GDM1 (cell line): ENCODE results near the gene PITPNC1.
"Not testable (repeated sequence)": the region's sequence is repeated elsewhere in the genome, so short reads cannot be mapped to it uniquely, and the experiment has no call there.

Experiments used
- DNase-seq: peaks from one replicate; lab custom pipeline; 2025; lab: John Stamatoyannopoulos, UW

PITPNC1 gene

DNA sequence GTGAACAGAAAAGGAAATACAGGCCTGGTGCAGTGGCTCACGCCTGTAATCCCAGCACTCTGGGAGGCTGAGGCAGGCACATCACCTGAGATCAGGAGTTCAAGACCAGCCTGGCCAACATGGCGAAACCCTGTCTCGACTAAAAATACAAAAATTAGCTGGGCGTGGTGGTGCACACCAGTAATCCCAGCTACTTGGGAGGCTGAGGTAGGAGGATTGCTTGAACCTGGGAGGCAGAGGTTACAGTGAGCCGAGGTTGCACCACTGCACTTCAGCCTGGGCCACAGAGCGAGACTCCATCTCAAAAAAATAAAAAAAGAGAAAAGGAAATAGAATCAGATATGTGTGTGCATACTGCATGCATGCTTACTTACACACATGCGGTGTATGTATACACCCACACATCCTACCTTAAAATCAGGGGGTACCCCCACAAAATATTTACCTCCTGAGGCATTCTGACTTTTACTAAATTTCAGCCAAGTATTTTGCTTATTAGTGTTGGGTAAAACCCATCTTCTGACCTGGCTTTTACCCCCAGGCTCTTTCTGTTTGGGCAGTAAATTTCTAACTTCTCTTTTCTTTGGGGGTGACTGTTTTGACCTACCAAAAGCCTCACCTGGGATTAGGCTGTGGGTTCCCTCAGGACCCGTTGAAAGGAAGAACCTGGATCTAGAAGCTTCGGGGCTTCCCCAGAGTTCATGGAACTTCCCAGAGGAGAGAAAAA lies 201.8 kb downstream of the PITPNC1 start:
- not testable (repeated sequence) for DNase-seq

DNA sequence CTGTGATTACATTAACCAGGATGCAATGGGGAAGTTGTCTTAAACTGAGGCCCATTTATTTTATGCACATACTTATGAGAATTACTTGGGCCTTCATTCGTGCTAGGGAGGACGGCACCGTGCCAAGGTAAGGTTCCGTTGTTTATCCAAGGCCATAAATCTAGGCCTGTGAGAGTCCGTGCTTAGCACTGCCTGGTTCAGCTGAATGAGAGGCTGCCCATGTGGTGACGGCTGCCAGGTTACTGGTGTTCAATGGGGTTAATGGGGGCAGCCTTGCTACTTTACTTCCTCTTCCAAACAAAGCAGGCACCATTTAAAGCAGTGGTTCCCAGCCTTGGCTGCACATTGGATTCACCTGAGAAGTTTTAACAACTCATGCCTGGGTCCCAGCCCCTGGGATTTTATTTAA lies 205.6 kb downstream of the PITPNC1 start:
- no peak for DNase-seq

DNA sequence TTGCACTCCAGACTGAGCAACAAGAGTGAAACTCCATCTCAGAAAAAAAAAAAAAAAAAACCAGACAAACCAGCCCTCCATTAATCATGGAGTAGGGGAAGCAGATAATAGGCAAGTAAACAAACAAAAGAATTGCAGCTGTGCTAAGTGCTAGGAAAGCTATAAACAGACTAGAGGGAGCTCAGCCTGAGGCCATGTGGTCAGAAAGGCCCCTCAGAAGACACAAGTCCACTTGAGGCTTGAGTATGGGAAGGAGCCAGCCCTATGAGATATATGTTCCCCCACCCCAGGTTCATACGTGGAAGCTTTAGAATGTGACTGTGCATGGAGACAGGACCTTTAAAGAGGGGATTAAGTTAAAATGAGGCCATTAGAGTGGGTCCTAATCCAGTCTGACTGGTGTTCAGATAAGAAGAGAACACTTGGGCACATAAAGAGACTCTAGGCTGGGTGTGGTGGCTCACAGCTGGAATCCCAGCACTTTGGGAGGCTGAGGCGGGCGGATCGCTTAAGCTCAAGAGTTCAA lies 208.1 kb downstream of the PITPNC1 start:
- no peak for DNase-seq

DNA sequence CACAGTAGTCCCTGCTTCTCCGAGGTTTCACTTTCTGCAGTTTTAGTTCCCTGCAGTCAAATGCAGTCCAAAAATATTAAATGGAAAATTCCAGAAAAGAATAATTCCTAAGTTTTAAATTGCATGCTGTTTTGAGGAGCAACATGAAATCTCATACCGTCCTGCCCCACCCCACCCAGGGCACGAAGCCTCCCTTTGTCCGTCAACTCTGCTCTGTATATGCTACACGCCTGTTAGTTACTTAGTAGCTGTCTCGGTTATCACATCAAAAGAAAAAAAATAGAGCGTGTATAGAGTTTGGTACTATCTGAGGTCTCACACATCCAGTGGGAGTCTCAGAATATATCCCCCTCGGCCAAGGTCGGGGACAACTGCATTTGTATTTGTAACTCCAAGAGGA lies 211.2 kb downstream of the PITPNC1 start:
- DNase-seq, result no peak

DNA sequence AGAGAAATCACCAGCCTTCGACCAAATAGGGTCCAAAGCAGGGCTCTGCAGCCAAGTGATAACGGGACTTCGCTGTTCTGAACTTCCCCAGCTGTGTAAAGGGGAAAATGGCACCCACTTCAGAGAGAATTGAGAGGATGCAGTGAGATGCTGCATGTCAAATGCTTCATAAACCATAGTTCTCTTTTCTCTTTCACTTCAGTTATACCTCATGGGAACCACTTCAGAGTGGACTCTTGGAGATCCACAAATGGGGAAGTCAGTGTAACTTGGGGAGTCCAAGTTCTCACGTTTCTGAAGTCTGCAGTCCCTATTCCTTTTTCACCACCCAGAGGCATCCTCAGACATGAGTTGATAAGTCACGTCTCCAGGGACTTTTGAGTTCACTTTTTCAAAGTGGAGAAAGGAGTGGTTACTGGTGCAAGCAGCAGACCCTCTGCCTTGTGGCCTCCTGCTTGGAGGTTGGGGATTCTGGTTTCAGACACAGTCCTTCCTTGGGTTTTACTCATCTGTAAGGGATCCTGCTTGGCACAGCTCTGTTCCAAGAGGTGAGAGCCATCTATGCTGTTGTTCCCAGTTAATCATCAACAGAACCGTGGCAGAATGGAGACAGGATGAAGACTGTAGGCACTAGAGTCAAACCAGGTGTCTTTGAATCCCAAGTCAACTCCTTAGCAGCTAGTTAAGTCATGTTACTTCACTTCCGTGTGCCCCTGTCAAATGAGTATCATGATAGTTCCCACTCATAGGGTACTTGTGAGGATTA lies 217.2 kb downstream of the PITPNC1 start:
- DNase-seq, result no peak

DNA sequence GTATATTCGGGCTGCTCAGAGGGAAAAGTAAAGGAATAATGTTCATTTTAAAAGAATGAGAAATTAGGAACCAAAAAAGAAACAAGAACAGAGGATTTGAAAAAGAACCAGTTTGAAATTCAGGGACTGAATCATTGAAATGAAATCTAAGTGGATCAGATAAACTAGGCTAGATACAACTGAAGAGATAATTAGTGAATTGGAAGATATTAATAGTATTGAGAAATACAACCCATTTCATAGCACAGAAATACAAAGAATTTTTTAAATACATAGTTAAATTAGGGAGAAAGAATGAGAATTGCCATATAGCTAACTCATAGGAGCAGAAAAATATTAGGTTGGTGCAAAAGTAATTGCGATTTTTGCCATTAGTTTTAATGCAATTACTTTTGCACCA lies 223.3 kb downstream of the PITPNC1 start:
- DNase-seq, result no peak

DNA sequence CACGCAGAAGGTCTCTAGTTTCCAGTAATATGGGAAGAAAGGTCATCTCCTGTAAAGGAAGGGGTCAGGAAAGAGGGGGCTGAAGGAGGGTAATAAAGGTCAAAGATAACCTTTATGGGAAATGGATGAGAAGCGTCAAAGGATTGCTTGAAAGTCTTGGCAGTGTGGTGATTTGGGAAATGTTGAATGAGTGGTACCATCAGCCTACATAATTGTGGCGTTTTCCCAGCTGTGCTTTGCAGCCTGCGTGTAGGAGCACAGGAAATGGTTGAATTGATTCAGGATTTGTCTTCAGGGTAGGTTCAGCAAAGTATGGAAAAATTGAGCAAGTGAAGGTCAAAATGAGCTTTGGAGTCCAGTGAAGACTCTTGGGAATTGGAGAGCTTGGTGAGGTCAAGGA lies 224.8 kb downstream of the PITPNC1 start:
- no peak for DNase-seq

DNA sequence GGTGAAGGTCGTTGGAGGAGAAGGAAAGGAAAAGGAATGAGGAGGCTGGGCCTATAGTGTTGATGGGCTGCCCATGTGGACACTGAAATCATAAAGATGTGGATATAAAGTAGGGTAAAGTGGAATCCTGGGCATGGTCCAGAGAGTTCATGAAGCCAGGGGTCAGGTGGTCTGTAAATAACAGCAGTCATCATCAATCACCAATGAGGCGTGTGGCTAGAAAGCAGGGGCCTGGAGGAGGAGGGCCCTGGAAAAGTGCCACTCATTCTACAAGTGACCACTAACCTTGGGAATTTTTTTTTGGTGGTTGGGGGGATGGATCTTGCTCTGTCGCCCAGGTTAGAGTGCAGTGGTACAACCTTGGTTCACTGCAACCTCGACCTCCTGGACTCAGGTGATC lies 225.4 kb downstream of the PITPNC1 start:
- DNase-seq, result no peak

DNA sequence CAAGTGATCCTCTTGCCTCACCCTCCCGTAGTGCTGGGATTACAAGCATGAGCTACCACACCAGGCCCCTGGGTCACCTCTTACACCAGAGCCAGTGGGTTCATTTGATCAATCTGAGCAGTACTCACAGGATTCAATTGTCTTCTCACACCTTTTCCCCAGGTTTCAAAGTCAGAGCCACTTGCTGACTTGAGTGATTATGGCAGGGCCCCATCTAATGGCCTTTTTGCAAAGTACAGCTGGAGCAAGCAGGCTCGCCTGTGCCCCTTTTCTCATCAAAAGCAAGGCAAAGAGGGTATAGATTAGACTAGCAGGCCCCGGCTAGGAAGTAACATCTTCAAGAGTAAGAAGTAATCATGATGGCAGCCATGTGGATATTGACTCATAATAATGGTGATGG lies 225.9 kb downstream of the PITPNC1 start:
- DNase-seq, result peak; percentile 3

DNA sequence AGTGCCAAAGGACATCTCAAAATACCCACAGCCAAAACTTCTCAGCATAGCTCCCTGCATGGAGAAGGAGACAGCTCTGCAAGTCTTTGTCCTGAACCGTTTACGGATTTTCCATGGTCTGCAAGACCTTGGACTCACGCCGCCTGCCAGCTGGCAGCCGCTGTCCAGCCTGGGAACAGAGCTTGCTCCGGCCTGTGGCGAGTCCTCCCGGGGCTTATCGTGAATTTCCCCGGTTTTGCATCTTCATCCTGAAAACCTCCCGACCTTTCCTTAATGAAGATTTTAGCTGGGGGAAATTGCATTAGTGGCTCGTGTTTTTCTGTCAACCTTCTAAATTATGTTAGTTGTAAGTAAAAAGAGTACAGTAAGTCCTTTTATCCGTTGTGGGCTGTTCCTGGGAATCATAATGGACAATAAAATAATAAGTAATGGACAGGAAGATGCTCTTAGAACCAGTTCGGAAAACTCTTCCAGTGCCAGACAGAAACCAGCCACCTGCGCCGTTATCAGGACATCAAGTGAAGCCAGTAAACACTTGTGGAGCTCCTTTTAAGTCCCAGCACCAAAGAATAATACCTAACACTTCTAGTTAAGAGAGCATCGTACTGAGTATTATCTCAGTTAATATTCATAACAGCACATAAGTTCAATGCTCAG lies 228.3 kb downstream of the PITPNC1 start:
- DNase-seq, result no peak

DNA sequence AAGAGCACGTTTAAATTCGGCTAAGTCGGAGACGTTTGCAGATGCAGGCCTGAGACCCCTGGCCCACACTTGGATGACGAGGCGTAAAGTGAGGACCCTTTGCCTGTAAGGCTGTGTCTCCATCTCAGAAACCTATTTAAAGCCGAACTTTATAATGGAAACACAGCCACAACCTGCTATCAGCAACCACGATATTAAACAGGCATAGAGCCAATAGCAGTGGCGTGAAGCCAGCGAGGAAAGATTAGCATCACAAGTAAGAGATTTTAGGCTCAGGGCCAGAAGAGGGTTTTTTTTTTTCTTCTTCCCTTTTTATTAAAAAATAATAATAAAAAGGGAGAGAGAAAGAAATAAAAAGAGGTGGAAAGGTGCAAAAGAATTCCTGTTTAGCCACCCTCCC lies 229.4 kb downstream of the PITPNC1 start:
- no peak for DNase-seq

DNA sequence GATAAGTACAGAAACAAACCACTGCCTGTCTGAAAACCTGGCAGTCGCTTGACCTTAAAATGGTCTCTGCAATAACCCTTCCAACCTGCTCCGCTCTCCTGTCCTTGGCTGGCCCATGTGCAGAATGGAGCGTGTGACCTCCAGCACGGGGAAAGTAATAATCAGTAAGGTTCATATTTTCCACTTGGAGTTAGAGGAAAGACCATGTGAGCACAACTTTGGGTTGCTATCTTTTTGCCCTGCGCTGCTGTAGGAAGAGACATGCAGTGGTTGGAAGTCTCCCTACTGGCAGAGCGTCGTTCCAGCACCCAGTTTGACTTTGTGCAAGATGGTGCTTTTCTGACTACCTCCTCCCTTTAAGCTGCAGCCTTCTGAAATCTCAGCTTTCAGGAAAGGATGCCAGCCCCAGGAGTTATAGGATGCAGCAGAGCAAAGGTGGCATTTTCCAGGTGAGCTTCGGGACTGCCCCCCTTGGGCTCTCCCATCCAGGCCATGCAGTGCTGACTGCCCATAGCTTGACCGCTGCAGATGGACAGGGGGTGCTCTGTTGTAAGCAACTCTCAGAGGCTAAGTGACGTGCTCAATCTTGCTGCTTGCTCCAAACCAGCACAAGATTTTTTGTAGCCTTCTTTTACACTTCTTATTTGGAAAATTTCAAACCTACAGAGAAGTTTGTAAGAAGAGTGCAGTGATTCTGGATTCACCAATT lies 230.0 kb downstream of the PITPNC1 start:
- no peak for DNase-seq

DNA sequence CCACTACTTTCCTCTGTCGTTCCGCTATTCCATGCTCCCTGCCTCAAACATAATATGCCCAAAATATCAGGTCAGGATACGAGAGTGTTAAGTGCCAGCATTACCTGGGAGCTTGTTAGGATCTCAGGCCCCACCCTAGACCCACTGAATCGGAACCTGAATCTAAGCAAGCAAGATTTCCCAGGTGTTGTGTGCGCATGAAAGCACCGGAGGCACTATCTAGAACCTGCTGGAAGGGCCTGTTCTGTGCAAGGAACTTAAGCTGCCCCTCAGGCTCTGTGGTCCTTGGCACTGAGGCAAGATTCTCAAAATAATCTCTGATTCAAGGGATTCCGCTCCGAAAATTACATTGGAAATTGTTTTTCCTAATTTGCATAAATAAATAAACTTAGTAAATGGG lies 233.0 kb downstream of the PITPNC1 start:
- no peak for DNase-seq

DNA sequence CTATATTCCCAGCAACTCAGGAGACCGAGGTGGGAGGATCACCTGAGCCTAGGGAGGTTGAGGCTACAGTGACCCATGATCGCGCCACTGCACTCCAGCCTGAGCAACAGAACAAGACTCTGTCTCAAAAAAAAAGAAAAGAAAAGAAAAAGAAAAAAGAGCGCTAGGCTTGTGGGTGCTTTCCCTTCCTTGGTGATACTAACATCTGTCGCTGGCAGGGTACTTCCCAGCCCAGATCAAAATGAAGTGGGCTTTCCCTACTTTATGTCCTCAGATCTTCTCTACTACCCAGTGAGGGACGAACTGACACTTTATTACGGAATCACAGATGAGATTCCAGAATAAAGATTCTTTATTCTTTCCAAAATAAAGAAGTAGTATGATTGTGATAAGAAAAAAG lies 236.9 kb downstream of the PITPNC1 start:
- DNase-seq, result no peak

DNA sequence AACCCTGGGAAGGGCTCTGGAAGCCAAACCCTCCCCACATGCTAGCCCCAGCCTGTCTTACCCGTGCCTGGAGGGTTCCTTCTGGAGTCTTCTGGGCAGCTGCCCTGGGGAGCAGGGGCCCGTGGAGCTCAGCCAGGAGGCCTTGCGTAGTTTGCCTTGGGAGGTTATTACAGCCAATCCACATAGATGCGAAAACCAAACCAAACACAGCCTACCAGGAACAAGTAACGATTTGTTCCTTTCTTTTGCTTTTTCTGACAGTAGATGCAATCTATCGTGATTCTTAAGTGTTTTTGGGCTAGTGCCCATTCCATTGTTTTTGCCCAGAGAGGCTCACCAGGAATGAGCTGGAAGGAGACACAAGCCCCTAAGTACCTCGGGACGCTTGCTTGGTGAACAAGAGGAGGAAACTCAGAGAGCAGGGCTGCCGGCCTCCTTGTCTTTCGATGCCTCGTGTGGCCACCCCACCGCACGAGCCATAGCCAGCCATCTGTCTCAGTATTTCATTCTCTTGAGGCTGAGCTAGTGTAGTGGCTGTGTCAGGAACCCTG lies 238.0 kb downstream of the PITPNC1 start:
- no peak for DNase-seq

DNA sequence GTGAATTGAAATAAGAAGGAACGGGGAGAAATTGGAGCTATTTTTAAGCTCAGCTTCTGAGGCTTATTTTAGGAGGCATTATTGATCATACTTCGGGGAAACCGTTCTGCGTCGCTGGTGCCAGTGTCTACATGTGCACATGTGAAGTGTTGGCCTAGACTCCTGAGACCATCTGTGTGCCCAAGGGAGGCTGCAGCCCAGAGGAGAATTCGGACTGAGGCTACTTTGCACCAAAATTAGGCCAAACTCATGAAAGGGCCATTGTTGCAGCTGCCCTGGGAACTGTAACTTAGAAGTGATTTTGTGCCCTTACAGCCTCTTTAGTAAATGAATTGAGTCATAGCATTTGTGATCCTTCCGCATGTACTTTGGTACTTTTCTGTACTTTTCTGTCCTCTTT lies 238.7 kb downstream of the PITPNC1 start:
- no peak for DNase-seq

DNA sequence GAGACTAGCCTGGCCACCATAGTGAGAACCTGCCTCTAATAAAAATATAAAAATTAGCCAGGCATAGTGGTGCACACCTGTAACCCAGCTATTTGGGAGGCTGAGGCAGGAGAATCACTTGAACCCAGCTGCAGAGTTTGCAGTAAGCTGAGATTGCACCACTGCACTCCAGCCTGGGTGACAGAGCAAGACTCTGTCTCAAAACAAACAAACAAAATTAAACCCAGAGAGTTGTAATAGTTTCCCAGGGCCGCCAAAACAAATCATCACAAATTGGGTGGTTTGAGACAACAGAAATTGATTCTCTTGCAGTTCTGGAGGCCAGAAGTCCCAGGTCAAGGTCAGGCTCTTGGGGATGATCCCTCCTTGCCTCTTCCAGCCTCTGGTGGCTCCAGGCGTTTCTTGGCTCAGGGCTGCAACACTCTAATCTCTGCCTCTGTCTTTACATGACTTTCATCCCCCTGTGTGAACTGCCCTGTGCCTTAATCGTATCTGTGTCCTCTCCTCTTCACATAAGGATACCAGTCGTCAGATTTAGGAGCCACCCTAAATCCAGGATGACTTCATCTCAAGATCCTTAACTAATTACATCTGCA lies 240.3 kb downstream of the PITPNC1 start:
- DNase-seq, result no peak

DNA sequence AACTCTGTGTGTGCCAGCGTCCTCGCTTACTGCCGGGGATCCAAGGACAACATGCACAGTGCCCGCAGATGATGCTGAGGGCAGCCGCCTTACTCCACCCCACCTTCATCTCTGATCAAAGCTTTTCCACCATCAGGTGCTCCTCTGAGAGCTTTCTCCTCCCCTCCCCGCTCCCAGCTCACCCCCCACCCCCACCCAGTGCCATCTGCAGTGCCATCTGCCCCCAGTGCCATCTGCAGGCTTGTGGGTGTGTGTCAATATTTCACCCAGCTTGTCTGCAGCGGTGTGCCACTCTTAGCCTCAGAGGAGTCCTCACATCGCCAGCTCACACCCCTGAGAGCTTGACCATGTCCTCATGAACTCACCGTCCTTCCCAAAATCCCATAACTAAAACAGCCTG lies 242.5 kb downstream of the PITPNC1 start:
- DNase-seq, result no peak

DNA sequence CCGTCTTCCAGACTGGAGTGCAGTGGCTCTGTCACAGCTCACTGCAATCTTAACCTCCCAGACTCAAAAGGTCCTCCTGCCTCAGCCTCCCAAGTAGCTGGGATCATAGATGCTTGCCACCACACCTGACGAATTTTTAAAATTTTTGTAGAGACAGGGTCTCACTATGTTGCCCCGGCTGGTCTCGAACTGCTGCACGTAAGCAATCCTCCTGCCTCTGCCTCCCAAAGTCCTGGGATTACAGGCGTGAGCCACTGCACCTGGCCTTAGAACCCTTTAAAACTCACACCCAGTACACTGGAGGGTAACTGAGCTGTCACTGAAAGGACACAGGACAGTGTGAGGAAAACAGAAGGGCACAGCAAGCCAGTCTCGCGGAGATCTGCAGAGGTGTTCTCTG lies 243.0 kb downstream of the PITPNC1 start:
- DNase-seq, result no peak

DNA sequence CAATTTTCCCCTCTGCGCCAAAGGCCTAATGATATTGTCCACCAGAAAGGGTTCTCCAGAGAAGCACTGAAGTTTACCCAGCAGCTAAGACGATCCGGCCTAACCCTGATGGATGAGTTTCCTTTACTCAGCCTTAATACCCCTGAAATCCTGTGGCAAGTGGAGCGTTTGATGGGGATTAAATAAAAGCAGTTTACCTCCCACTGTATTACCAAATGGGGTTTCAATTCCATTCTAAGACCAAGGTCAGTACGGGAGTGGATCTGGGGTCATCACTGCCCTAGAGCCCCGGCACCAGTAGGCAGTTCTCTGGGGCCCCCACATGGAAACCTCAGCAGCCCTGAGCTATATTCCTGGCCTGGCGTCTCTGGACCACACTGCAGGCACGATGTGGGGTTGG lies 243.6 kb downstream of the PITPNC1 start:
- DNase-seq, result no peak

DNA sequence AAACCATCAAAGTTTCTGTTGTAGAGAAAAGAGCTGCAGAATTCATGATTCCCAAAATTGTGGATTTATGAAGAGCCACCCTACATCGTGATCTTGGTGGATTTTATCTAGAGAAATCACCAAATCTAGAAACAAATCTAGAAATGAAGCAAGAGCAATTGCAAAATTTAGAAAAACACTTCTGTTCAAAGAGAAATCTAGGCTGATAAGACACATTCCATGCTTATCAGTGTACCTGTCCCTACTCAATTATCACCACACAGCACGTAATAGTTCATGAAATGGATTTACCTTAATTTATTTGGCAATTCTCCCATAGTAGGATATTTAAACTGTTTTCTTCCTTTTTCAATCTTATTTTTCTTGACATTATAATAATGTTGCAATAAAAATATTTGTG lies 246.7 kb downstream of the PITPNC1 start:
- no peak for DNase-seq
